GM11168 (cell line): Measurements from ENCODE around the gene VNN1.
"Not testable (repeated sequence)": the region's sequence is repeated elsewhere in the genome, so short reads cannot be mapped to it uniquely, and the experiment has no call there.

Experiments used
- in situ Hi-C: fragments of 300-500 bp; cut with MboI; formaldehyde crosslinking; loops from one replicate; pipeline ENCODE4 v1.12.0; 2022; ENCODE audit warnings: low sequenced_read_pairs; ENCODE audit not compliant: unreplicated experiment

Gene VNN1

DNA sequence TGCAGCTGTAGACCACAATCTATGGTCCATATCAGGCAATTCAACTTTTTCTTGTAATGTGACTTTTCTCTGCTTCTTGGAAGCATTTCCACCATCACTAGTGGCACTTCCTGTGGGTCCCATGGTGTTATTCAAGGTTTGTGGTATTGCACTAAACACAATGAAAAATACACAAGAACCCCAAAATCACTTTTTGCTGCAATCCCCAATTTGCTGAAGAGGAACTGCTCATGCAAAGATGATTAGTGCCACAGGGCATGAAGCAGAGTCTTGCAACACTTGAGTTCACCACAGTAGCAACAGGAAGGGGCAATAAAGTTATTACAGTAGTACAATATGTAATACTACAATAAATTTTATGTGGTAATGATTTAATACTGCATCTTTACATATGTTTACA lies 38.1 kb downstream of the VNN1 start:
- in situ Hi-C loops: no loop called here

DNA sequence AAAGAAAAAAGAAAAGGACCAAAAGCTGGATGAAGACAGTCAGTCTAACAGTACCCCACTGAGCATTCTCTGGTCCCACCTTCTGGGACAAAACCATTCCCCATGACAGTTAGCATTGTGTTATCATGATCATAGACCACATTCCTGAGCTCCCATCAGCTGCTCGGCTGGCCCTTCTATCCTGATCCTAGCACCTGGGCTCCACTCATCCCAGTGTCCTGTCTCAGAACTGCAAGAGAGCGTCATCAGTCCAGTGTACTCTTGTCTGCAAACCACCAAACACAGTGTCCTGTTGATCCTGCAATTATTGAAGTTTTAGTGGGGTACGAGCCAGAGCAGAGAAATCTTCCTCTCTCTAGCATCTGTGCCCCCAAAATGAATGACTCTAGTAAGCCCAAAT lies 38.9 kb downstream of the VNN1 start:
- in situ Hi-C loops: no loop called here

DNA sequence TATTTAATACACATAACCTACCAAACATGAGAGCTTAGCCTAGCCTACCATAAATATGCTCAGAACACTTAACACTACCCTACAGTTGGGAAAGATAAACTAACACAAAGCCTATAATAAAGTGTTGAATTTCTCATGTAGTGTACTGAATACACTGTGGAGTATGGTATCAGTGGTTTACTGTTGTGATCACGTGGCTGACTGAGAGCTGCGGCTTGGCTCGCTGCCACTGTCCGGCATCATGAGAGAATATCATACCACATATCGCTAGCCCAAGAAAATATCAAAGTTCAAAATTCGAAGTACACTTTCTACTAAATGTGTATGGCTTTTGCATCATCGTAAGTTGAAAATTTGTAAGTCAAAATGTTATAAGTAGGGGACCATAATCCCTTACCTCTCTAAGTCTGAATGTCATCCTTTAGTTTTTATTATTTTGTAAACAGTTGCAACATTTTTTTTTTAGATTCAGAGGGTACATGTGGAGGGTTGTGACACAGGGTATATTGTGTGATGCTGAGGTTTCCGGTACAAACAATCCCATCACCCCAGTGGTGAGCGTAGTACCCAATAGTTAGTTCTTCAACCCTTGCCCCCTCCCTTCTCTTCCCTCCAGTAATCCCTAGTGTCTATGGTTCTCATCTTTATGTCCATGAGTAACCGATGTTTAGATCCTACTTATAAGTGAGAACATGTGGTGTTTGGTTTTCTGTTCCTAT lies 40.3 kb downstream of the VNN1 start:
- in situ Hi-C loops: loop anchor here (5.0 kb wide), 1 partner anchor 94 kb away; no protein-coding TSS in a partner anchor

DNA sequence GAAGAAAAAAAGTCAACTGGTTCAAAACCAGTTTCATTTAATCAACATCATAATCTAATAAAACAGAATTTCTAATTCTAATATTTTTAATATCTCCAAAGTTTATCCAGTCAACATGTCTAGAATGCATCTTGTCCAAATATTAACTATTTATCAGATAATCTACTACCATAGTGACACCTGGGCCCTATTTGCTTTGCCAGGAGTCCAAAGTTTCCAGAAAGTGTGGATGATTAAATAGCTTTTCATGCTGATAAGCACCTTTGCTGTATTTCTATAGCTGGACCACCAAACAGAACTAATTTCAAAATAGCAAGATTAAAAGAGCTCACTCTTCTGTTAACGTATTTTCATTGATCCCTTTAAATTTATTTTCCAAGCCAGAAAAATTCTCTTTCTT lies 42.6 kb downstream of the VNN1 start:
- in situ Hi-C loops: loop anchor here (5.0 kb wide), 1 partner anchor 96 kb away; no protein-coding TSS in a partner anchor

DNA sequence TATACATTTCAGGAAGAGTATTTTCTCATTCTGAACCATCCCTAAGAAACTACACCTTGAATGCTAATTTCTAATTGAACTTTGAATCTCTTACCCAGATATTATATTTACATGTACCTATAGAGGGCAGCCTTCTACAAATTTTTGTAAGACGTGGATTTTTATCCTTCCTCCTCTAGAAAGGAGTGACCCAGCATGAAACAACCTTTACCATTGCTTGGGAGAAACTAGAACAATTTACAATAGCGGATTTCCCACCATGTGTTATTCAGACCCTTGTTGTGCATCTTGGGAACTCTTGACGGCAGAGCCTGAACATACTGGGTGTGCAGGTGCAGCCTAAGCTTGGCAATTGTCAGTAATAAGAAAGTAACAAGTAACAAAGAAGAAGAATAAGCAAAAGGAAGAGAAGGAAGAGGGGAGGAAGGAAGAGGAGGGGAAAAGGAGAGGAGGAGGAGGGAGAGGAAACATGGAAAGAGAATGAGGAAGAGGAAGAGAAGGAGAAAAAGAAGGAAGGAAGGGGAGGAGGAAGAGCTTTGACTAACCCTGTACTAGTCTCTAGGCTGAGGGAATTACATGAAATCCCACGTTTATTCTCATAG lies 44.1 kb downstream of the VNN1 start:
- in situ Hi-C loops: loop anchor here (5.0 kb wide), 1 partner anchor 98 kb away; no protein-coding TSS in a partner anchor

DNA sequence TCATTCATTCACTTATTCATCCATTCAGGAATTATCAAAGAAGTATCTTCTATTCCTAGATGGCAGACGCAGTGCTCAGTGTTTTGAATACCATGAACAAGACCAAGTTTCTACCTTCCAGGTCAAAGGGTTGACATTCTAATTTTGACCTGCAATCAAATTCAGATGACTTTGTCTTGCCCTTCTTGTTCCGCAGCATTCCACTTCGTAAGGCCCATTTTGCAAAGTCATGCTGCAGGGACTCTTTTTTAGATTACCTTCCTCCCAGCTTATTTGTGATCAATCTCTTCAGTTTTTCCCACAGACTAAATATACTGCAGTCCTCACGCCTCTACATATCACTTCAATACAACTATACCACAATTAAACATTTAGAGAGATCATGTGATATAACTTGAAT lies 47.7 kb downstream of the VNN1 start:
- in situ Hi-C loops: no loop called here

DNA sequence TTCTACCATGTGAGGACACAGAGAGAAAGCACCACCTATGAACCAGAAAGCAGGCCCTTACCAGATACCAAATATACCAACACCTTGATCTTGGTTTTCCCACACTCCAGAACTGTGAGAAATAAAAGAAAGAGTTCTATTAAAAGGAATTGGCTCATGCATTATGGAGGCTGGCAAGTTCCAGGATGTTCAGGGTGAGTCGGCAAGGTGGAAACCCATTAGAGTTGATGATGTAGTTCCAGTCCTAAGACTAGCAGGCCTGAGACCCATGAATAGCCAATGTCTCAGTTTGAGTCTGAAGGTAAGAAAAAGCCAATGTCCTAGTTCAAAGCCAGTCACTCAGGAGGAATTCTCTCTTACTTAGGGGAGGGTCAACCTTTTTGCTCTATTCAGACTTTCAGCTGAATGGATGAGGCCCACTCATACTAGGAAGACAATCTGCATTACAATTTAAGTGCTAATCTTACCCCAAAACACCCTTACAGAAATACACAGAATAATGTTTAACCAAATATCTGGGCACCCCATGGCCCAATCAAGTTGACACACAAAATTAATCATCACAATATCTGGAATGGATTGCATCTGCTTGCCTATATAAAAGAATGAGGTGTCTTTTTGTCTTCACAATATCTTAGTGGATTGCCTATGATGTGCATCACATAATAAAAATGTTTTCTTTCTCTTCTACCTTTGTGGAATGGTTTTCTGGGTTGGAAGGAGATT lies 49.4 kb downstream of the VNN1 start:
- in situ Hi-C loops: no loop called here

DNA sequence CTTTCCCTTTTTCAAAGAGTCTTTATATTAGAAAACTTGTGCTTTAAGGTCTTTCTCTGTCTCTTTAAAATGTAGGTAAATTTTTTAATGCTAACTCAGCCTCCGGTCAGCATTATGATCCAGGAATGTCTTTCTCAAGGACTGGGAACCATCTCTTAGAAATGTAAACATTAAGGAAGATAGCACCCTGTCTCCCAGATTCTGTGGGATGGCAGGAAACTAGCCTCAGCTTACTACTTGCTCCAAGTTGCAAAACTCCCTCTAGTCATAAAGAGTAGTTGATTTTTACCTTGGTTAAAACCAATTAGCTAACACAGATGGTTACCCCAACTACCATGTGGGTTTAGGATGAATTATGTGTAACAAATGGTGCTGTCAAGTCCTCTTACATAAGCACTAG lies 50.2 kb downstream of the VNN1 start:
- in situ Hi-C loops: no loop called here

DNA sequence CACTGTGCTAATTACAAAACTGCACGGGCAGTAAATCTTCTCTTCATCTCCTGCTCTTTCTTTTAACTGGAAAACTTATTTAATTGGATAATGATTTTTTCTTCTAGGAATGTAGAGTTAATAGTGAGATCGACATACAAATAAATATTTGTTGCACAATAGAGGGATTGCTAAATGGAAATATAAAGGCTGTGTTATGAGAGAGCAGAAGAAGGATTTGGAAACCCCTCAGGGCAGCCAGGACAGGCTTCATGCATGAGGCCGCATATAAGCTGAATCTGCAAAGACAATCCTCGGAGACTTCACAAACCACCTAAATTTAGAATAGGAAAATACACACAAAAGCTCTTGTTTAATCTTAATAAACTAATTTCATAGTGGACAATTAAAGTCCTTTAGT lies 51.9 kb downstream of the VNN1 start:
- in situ Hi-C loops: no loop called here

DNA sequence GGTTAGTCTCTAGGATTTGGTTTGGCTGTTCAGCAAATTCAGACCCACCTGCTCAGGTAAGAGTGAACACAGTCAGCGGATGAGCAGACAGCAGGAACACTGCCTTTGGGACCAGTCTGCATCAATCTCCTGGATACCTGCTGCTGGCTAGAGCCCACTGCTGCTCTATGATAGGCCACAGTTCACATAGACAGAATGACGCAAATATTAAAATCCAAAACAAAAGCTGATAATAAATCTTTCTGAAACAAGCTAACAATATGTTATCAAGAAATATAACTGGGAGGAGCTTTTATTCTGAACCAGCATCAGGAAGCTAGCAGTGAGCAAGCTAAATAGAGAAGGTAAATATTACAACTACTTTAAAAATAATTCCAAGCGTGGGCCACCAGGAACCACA lies 54.8 kb downstream of the VNN1 start, which contains the start of gene TAAR1:
Gene TAAR1, minus strand, starts transcription at position 101 of the 400 bp plus-strand sequence. CDS start 13,179 bp downstream, outside the sequence.
- in situ Hi-C loops: no loop called here

DNA sequence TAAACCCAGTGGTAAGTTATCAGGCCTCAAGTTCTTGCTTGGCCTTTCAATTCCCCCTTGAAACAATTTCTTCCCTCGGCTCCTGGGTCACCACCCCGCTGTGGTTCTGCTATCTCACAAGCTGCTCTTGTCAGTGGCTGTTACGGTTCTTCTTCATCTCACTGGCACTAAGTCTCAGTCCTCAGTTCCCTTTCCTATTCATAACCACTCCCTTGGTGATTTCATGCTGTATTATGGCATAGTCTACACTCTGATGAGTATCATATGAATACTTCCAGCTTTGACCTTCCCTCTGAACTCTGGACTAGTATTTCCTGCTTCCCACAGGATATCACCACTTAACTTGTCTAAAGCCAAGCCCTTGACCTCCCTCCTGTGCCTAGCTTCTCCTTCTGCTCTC lies 62.8 kb downstream of the VNN1 start:
- in situ Hi-C loops: no loop called here

DNA sequence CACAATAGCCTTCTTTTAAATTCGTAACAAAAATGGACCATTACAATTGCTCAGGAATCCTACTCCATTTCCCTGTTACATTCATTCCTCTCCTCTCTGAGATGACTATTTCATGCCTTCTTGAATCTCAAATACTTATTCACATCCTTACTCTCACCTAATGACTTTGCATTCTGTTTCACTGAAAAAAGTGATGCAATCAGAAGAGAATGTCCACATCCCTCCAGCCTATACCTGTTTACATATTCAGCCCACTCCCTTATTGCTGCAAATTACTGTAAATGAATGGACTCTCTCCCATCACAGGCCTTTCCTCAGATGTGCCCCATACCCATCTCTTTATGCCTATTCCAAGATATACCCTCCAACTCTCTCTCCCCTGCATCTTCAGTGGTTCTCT lies 63.4 kb downstream of the VNN1 start:
- in situ Hi-C loops: no loop called here

DNA sequence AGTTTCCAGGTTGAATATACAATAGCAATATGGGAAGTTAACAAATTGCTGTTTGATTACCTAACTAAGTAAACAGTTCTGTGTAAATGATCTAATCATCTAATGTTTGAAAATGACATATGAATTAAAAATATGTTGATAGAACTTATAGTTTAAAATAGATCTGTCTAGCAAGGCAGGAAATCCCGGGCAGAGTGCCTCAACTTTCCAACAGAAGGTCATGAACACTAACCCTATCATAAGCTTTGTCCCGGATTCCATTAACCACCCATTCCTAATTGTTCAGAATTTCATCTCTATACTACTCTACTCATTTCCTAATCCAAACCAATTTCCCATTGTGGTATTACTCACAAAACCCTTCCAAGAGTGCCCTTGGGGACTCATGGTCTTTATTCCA lies 65.0 kb downstream of the VNN1 start:
- in situ Hi-C loops: no loop called here

DNA sequence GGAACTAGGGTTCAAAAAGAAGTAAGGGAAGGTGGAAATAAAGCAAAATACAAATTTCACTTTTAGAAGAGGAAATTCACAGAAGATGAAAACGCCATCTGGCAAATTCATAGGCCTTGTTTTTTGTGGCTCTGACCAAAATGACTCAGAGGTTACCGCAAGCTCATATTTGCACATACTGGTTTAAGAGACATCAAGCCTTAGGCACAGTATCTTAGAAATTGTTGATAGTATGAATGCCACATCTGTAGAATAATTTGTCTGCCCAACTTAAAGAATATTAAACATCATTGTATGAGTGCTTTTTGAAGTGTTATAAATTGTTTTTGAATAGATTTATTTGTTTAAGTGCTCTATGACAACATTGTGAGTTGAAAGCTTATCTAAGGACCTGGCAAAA lies 65.5 kb downstream of the VNN1 start:
- in situ Hi-C loops: no loop called here

DNA sequence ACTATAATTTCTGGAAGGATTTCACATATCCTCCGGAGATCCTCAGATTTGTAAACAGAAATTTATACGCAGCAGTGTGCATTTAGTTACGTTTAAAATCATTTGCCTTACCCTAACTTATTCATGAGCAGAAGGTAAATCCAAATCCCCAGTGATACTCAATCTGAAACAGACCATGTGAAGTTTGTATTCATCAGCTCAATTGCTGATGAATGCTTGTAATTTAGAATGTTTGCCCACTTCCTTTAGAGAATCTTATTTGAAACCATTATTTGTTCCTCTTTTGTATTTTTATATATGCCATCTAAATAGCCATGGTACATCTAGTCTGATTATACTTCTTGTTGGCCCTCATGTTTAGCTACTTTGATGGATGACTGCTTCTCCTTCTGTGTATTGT lies 70.3 kb downstream of the VNN1 start:
- in situ Hi-C loops: no loop called here

DNA sequence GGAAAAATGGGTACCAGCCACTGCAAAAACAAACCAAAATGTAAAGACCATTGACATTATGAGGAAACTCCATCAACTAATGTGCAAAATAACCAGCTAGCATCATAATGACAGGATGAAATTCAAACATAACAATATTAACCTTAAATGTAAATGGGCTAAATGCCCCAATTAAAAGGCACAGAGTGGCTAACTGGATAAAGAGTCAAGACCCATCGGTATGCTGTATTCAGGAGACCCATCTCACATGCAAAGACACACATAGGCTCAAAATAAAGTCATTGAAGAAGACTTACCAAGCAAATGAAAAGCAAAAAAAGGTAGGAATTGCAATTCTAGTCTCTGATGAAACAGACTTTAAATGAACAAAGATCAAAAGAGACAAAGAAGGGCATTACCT lies 76.7 kb downstream of the VNN1 start:
- in situ Hi-C loops: not testable (repeated sequence)

DNA sequence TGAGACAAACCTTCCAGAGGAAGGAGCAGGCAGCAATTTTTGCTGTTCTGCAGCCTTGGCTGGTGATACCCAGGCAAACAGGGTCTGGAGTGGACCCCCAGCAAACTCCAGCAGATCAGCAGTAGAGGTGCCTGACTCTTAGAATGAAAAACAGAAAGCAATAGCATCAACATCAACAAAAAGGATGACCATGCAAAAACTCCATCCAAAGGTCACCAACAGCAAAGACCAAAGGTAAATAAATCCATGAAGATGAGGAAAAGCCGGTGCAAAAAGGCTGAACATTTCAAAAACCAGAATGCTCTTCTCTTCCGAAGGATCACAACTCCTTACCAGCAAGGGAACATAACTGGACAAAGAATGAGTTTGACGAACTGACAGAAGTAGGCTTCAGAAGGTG lies 77.9 kb downstream of the VNN1 start:
- in situ Hi-C loops: not testable (repeated sequence)

DNA sequence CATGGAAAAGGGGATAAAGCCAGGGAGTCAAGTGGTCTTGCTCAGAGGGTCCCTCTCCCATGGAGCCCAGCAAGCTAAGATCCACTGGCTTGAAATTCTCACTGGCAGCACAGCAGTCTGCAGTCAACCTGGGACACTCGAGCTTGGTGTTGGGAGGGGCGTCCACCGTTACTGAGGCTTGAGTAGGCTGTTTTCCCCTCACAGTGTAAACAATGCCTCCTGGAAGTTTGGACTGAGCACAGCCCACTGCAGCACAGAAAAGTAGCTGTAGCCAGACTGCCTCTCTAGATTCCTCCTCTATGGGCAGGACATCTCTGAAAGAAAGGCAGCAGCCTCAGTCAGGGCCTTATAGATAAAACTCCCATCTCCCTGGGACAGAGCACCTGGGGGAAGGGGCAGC lies 78.6 kb downstream of the VNN1 start:
- in situ Hi-C loops: not testable (repeated sequence)

DNA sequence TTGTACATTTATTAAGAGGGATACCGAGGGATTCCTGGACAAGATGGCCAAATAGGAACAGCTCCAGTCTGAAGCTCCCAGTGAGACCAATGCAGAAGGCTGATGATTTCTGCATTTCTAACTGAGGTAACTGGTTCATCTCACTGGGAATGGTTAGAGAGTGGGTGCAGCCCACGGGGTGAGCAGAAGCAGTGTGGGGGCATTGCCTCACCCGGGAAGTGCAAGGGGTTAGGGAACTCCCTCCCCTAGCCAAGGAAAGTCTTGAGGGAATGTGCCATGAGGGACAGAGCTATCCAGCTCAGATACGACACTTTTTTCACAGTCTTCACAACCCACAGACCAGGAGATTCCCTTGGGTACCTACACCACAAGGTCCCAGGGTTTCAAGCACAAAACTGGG lies 79.1 kb downstream of the VNN1 start:
- in situ Hi-C loops: no loop called here

DNA sequence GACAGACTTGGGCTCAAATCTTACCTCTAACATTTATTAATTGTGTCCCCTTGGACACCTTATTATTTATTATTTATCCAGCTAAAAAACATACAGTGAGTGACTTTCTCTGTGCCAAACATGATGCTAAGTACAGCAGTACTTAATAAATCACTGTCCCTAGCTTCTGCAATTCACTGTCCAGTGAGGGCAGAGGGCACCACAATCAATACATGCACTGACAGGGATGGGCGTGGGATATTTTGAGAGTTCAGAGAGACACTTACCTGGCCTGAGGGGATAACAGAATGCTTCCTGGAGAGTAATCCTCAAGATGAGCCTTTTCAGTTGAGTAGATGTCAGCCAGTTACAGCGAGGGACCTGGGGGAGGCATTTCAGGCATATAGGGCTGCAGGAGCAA lies 80.5 kb downstream of the VNN1 start:
- in situ Hi-C loops: no loop called here
